ENCODE results near the gene MLST8.

The MLST8 gene

DNA sequence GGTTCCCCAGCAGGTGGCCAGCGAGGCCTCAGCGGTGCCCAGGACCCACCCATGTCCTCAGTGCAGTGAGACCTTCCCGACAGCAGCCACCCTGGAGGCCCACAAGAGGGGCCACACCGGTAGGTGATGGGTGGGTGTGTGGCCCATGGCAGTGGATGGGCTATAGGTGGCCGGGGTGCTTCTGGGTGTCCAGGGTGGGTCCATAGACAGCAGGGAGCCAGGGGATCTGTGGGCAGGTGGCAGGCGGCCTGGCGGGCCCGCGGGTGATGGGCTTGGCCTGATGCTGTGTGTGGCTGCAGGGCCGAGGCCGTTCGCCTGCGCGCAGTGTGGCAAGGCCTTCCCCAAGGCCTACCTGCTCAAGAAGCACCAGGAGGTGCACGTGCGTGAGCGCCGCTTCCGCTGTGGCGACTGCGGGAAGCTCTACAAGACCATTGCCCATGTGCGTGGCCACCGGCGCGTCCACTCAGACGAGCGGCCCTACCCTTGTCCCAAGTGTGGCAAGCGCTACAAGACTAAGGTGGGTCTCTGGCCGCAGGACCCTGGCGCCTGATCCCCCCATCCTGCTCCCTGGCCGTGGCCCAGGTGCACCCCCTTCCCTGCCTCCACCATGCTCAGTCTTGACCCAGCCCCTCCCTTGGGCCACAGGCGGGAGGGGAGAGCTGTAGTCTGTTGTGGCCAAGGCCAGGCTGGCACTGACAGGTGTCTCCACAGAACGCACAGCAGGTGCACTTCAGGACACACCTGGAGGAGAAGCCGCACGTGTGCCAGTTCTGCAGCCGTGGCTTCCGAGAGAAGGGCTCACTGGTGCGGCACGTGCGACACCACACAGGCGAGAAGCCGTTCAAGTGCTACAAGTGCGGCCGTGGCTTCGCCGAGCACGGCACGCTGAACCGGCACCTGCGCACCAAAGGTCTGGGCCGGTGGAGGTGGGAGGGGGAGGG lies 28.9 kb downstream of the MLST8 start:
- no peak overlapping the region for H3K4me3 ChIP-seq (ENCODE audit: low read depth, low read length)
- no peak for DNase-seq (ENCODE audit: low read depth, low spot score)
- TF ChIP-seq, protein P1, sequence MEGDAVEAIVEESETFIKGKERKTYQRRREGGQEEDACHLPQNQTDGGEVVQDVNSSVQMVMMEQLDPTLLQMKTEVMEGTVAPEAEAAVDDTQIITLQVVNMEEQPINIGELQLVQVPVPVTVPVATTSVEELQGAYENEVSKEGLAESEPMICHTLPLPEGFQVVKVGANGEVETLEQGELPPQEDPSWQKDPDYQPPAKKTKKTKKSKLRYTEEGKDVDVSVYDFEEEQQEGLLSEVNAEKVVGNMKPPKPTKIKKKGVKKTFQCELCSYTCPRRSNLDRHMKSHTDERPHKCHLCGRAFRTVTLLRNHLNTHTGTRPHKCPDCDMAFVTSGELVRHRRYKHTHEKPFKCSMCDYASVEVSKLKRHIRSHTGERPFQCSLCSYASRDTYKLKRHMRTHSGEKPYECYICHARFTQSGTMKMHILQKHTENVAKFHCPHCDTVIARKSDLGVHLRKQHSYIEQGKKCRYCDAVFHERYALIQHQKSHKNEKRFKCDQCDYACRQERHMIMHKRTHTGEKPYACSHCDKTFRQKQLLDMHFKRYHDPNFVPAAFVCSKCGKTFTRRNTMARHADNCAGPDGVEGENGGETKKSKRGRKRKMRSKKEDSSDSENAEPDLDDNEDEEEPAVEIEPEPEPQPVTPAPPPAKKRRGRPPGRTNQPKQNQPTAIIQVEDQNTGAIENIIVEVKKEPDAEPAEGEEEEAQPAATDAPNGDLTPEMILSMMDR (IDR thresholded peaks at IDR 0.05; ENCODE audit: low read depth, low read length) = no peak
- in situ Hi-C loops (cut with HindIII; ENCODE audit: low sequenced_read_pairs) = no loop called here

DNA sequence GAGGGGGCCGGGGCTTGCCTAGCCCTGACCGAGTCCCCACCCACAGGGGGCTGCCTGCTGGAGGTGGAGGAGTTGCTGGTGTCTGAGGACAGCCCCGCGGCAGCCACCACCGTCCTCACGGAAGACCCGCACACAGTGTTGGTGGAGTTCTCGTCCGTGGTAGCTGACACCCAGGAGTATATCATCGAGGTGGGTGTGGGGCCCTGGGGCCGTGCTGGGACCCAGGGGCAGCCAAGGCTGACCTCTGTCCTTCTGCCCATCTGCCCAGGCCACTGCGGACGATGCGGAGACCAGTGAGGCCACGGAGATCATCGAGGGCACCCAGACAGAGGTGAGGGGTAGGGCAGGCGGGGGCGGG lies 29.5 kb downstream of the MLST8 start:
- TF ChIP-seq, protein P1 (IDR thresholded peaks at IDR 0.05; ENCODE audit: low read depth, low read length) = no peak
- H3K4me3 ChIP-seq (ENCODE audit: low read depth, low read length) = no peak overlapping the region
- in situ Hi-C loops (cut with HindIII; ENCODE audit: low sequenced_read_pairs) = no loop called here

DNA sequence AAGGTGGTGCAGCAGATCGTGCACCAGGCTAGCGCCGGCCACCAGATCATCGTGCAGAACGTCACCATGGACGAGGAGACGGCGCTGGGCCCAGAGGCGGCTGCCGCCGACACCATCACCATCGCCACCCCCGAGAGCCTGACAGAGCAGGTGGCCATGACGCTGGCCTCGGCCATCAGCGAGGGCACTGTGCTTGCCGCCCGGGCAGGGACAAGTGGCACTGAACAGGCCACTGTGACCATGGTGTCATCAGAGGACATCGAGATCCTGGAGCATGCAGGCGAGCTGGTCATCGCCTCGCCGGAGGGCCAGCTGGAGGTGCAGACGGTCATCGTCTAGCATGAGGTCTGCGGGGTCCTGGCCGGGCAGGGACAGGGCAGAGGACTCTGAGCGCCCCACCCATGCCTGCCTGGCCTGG lies 30.0 kb downstream of the MLST8 start:
- no peak for DNase-seq (ENCODE audit: low read depth, low spot score)
- H3K4me3 ChIP-seq (ENCODE audit: low read depth, low read length) = no peak overlapping the region
- in situ Hi-C loops (cut with HindIII; ENCODE audit: low sequenced_read_pairs) = no loop called here
- TF ChIP-seq, protein P1 (IDR thresholded peaks at IDR 0.05; ENCODE audit: low read depth, low read length) = no peak

More for the DNA sequence above, 29.5 kb downstream of the MLST8 start:
- DNase-seq (ENCODE audit: low read depth, low spot score) = no peak

DNA sequence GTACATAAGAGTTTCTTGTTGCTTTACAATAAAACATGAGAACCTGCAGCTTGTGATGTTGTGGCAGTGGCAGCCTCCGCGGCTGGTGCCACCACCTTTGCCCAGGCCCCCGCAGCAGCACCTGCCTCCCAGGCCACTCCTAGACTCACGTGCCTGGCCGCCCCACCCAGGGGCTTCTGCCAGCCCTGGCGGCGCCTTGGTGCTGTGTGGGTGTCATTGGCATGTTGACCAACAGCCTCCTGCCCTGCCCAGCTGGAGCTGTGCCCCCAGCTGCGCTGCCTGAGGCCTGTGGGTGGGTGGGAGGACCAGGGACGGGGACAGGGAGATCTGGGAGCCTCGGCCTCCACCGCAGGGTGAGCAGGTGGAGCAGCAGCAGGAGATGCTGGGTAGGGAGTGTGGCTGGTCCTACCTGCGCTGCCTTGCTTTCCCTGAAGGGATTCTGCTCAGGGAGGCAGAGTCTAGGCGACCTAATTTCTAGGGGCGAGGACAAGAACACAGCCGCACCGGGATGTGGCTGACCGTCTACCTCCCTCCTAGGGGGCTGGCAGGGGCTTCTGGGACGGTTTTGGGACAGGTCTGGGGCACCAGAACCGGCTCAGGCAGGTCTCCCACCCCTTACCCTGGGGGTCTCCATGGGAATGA lies 30.6 kb downstream of the MLST8 start:
- in situ Hi-C loops (cut with HindIII; ENCODE audit: low sequenced_read_pairs) = no loop called here
- TF ChIP-seq, protein P1 (IDR thresholded peaks at IDR 0.05; ENCODE audit: low read depth, low read length) = no peak
- no peak overlapping the region for H3K4me3 ChIP-seq (ENCODE audit: low read depth, low read length)
- DNase-seq (ENCODE audit: low read depth, low spot score) = no peak

DNA sequence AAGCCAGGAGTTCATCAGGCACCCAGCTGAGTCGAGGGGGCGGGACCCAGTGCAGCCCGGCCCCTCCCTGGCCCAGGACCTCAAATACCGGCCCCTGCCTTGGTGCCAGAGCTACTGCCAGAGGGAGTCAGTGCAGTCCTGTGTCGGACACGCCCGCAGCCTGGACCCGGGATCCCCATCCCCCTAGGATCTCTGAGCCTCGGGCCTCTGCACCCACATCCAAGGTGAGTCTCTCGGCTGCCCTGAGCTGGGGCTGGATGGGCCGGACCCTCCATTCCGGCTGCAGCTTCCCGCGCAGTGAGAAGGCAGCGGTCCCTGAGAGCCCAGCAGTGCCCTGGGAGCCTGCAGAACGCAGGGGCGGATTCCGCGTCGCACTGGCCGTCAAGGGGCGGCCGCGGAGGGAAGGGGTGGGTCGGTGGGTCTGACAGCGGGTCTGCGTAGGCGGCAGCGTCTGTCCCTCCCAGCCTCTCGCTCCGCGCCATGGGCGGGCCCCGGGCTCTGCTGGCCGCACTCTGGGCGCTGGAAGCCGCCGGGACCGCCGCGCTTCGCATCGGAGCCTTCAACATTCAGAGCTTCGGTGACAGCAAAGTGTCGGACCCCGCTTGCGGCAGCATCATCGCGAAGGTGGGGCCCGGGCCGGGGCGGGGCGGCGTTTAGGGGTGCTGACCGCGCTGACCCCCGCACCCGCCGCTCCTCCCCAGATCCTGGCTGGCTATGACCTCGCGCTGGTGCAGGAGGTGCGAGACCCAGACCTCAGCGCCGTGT lies 31.3 kb downstream of the MLST8 start, which contains the start of gene DNASE1L2:
Gene DNASE1L2, plus strand, starts transcription at position 108 of the 765 bp plus-strand sequence. Its CDS starts 373 bp downstream, at position 481.
- DNase-seq (ENCODE audit: low read depth, low spot score) = no peak
- TF ChIP-seq, protein P1 (IDR thresholded peaks at IDR 0.05; ENCODE audit: low read depth, low read length) = no peak
- in situ Hi-C loops (cut with HindIII; ENCODE audit: low sequenced_read_pairs) = no loop called here
- H3K4me3 ChIP-seq (ENCODE audit: low read depth, low read length) = peak within 1 kb of the TSS; percentile 5

DNA sequence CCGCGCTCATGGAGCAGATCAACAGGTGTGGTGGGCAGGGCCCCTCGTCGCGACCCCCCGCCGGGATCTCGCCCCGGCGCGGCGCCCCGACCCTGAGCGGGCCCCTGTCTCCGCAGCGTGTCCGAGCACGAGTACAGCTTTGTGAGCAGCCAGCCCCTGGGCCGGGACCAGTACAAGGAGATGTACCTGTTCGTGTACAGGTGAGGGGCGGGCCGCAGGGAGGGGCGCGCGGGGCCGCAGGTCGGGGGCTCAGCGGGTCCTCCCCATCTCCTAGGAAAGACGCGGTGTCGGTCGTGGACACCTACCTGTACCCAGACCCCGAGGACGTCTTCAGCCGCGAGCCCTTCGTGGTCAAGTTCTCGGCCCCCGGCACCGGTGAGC lies 31.8 kb downstream of the MLST8 start:
- TF ChIP-seq, protein P1 (IDR thresholded peaks at IDR 0.05; ENCODE audit: low read depth, low read length) = no peak
- in situ Hi-C loops (cut with HindIII; ENCODE audit: low sequenced_read_pairs) = no loop called here
- H3K4me3 ChIP-seq (ENCODE audit: low read depth, low read length) = no peak overlapping the region
- DNase-seq (ENCODE audit: low read depth, low spot score) = no peak

All from astrocyte of the spinal cord (primary cell).